Renal pelvis (tissue), 4 donors: ENCODE measurements around the gene PDK2. TPM values are rescaled to one million over a fixed set of nuclear protein-coding genes. Genes with fewer than 3 reads are reported as not detected.
A peak's percentile ranks its signal among the peaks of the same experiment; 100 is the strongest.

Source experiments
- DNase-seq: peaks from one replicate; pipeline ENCODE4 v3.0.0-alpha.2; 2013
- polyA plus RNA-seq, 3 donors: library from polyadenylated mRNA; unstranded; fragments of 120-200 nt; gene quantifications; one replicate each; pipeline ENCODE4 v1.2.1, GENCODE V29; 2013; ENCODE audit not compliant: insufficient read length in 3 of 3

The PDK2 gene
- polyA plus RNA-seq, 3 donors: 125 to 135 (median 129) TPM

DNA sequence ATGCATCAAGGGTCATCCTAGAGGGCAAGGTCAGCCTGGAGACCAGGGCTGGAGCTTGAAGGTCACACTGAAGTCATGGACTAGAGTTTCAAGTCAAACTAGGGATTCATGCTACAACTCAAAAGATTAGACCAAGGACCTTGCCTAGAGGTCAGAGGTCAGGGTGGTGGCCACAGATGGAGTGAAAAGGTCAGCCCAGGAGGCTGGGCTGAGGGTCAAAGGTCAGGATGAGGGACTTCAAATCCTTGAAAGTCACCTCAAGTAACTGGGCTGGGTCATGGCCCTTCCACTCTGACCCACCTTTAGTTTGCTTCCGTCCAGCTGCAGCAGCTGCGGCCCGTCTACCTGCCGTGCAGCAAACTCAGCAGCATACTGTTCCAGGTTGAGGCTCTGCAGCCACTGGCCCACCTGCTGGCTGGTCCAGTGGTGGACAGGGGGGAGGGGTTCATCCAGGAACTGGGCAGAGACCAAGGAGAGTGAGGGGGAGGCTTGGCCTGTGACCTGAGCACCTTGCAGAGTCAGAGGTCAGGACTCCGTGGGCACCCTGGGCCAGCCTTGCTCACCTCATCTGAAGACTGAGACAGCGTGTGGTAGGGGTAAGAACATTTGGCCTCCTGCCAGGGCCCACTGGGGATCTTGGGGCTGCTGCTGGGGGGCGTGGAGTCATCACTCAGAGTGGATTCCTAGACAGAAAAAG, 18.6 kb downstream of the PDK2 start:
- DNase-seq: no peak

DNA sequence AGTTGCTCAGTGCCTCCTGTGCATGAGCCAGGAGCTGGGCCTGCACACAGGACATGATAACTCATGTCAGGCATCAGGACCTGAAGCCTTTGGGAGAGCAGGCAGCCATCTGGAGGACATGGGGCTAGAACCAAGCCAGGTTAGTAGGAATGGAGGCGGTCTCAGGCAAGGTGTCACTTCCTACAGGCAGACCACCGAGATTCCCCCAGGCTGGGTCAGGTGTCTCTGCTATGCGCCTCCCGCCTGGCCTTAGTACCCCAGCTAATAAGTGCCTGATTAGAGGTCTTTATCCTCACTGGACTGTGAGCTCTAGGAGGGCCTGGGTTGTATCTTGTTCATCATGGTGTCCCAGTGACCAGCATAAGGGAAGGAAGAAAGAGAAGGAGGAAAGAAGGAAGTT, 19.2 kb downstream of the PDK2 start:
- DNase-seq: no peak

DNA sequence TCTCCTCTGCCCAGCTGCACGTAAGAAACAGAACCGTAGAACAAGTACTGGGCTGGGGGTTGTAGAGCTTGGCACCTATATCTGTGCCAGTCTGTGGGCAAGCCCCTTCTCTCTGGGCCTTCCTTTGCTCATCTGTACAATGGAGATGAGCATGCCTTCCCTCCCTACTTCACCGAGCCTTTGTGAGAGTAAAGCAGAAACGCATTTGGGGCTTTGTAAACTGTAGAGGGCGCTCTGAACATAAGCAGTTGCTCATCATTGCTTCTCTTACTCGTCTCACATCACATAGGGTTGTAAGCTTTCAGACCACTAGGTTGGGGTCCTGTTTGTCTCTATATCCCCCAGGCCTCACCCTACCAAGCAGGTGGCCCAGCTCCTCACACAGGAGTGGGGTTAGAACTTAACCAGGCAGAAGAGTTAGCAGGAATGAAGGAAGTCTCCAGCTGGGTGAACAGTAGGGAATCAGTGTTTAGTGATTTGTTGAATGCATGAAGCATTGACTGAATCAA, 19.8 kb downstream of the PDK2 start:
- no peak for DNase-seq

DNA sequence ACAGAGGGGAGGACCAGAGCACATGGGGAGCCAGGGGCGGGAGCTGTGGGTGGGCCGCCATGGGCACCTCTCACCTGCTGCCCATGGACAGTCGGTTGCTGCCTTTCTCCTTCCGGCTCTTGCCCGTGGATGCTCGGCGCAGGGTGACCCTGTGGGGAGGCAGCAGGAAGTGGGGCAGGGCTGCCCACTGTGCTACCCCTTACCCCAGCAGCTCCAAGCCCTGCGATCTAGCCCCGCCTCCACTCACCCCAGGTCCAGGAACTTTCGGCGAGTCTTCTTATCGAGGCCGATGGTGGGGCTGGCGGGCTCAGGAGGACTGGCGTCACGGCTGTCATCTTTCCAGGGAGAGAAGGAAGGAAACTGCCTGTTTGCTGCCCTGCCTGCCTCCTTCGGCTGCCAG, 20.6 kb downstream of the PDK2 start:
- no peak for DNase-seq

DNA sequence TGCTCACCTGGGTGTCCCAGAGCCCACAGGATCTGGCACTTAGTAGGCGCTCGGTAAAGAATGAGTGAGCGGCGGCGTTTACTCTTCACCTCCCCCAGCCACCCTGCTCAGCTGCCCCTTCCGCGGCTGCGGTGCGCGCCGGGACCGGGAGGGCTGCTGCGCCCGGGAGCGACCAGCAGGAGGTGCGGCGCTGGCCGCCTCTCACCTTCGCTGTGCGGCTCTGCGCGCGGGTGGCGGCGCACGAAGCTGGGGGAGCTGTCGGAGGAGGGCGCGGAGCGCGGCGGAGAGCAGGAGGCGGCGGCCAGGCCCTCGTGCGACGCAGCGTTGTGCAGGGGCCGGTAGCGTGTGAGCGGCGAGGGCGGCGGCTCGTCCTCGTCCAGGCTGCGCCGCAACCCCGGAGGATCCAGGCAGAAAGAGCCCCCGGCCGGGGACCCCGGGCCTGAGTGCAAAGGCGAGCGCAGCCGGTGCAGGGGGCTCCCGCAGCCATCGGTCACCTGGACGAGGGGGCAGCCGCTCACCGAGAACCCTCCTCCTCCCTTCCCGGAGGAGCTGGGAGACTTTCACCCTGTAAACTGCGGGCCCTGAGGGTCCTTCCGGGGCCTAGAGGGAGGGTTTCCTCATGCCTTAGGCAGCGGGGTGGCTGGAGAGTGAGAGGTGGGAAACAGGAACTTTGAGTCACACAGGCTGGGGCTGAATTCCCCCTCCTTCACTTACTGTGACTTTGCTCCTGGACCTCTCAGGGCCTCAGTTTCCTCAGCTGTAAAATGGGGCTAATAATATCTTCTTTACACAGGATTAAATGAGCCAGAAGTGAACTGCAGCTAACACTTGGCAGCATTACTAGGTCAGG, 22.3 kb downstream of the PDK2 start:
- peak; percentile 72 for DNase-seq

DNA sequence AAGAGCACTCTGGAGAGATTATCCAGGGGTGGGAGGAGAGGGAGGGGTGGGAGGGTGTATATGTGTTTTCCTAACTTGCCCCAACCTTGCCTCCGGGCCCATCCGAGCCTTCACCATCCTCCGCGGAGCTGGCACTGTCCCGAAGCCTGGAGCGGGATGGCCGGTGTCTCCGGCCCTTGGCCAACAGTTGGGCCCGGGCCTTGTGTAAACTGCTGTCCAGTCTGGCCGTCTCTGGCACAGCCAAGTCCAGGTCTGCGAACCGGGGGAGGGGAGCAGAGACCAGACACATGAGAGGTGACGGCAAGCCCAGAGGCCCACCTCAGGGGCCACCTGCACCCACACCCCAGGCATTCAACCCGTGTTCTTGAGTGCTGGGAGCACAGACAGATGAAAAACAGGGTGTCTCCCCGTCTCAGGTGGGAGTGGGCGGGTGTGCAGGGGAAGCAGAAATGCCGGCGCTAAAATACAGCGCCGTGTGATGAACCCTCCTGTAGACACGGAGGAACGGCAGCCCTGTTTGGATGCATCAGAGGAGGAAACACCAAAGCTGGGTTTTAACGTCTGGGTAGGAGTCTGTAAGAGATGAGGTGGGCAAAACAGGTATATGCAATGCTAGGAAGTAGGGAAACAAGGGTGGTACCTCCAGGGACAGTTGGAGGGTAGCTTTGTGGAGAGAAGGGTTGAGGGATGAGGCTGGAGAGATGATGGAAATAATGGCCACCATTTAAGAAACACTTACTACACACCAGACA, 23.1 kb downstream of the PDK2 start:
- no peak for DNase-seq

DNA sequence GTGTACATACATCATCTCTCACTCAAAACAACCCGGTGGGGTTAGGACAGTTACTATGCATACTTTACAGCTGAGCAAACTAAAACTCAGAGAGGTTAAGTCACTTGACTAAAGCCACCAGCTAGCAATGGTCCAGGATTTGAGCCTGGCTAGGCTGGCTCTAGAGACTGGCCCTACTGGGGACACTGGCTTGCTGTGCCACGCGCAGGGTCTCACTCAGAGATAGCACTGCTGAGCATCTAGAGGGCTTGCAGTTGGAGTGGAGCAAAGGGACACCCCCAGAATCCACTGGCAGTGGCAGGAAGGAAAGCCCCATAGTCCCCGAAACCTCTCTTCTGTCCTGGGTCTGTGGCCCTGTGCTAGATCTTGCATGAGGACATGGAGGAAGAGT, 23.7 kb downstream of the PDK2 start:
- no peak for DNase-seq

DNA sequence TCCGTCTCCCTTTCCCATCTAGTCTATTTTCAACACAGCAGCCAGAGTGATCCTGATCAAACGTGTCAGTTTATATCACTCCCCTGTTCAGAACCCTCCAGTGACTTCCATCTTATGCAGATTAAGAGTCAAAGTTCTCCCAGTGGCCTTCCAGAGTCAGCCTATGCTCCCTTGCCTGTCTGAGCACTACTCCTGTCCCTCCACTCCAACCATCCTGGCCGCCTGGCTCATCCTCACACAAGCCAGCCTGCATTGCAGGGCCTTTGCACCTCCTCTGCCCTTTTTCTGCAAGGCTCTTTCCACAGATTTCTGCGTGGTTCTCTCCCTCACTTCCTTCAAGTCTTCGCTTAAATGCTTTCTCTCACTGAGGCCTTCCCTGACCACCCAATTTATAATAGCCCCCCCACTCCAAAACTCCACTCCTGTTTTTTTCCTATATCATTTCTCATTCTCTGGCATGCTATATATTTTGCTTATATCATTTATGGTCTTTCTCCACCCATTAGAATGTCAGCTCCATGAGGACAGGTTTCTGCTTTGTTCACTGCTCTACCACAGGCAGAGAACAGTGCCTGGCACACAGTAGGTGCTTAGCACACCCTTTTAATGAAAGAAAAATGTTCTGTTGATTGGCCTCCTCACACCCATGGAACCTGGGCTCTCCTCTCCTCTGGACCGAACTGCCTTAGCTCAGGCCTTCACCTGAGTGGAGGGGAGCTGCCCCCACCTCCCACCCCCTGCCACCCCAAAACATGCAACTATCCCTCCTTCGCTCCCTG, 25.5 kb downstream of the PDK2 start:
- DNase-seq: no peak

DNA sequence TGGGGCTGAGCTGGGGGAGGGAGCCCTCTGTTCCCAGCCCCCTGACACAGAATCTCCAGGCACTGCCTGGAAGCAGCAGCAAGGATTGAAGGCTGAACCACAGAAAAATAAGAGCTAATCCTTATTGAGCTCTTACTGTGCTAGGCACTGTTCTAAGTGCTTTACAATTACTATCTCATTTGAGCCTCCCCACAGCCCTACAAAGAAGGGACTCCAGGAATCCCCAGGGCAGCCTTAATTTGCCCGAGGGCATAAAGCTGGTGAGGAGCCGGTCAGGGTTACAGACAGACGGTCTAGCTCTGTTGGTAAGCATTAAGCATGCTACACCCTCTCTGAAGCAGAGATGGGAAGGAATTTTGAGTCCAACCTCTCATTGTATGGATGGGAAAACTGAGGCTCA, 27.8 kb downstream of the PDK2 start:
- DNase-seq: no peak

DNA sequence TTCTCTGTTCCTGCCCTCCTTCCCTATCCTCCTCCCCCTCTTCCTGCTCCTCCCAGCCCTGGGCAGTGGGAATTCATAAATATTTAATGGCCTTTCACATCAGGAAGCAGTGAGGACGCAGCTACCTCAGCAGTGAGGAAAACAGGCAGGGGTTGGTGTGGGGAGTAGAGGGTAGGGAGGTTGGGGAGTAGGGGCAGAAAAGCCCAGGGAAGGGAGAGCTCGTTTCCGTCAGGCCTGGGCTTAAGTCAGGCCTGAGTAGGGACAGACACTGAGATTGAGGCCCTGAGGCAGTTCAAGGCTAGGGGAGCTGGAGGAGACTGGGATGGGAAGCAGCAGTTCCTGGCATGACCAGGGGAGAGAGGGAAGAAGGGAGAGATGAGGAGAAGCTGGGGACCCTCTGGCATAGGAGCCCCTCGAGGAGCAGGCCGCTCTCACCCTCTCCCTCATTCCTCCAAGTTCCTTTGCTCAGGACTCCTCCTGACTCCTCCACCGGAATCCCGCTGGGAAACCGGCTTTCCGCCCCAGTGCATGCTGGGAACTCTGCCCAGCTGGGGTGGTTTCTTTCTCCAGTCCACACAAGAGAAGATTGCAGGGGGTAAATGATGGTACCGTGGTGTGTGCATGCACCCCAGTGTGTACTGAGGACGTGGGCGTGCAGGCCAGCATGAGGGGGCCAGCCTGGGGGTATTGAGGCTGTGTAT, 28.6 kb downstream of the PDK2 start:
- DNase-seq: no peak

DNA sequence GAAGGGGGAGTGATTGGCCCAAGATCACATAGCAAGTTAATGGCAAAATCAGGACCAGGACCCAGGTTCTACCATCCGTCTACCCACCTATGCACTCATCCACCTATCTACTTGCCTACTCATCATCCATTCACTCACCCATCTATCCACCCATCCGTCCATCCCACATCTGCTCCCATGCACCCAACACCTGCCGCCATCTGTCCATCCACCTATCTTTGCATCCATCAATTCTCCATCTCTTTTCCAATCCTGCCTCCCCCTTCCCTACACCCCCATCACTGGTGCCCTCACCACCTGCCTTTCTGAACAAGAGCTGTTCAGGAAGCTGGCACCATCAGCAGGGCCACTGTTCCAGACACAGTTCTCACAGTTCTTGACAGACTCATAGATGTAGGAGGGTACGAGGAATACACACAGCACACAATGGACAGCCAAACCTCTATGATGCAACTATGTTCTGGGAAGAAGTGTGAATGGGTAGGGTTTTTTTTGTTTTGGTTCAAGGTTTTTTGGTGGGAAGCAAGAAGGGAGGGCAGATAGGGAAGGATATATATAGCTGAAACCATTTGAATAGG, 30.4 kb downstream of the PDK2 start:
- DNase-seq: no peak

DNA sequence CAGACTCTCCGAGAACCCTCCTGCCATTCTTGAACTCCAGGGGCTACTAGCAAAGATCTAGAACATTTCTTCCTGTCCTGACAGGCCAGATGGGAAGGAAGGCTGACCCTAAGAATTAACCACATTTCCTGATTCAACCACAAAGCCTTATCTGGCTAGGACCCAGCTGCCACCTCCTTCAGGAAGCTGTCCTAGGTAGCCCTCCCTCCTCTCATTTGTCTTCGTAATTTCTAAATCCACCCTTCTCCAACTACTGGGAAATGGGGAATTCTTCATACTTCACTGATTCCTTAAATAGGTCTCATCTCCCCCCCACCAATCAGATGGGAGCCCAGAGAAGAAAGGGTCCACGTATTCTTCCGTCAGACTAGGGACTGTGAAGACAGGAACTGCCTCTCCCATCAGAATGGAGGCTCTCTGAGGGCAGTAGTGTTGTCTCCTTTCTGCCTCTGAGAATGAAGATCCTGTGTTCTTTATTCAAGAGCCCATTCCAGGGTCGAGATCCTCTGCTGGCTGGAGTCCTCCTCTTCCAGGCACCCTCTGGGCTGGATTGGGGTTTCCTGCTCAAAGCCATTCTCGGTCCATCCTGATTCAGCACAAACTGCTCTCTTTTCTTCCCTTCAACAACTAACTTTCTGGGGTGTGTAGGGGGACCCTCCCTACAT, 32.7 kb downstream of the PDK2 start:
- DNase-seq: no peak

DNA sequence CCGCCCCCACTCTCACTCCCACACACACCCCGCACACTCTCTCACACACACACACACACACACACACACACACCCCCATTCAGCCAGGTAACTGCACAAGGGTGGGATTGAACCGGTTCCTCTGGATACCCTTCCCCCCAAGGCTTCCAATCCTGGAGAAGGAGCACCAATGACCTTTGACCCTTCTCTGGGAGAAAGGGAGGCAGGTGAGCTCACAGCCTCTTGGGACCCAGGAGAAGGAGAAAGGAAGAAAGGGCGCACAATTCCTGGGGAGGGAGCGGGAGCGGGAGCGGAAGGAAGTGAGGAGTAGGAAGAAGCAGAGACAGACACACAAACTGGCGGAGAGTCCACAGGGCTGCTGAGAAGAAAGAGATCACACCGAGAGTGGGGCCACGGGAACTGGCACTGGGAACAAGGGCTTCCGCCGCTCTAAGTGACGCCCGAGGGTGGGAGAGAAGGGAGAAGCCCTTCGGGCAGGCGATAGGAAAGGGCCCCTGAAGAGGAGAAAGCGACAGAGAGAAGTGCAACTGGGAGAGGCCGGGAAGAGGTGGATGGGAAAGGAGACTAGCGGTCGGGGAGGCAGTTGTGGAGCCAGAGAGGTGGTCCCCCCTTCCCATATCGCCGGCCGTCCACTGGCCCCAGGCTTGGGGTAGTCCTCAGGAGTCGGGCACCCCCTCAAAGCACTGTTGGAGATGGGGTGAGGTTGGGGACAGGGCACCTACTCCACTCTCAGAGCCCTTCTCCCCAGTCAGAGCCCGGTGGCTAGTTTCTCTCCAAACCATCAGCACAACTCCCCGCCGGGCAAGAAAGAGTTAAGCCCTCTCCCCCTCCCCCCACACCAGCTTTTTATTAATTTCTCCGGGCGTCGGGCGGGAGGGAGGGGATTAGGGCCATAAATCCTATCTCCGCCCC, 33.5 kb downstream of the PDK2 start:
- DNase-seq: no peak

DNA sequence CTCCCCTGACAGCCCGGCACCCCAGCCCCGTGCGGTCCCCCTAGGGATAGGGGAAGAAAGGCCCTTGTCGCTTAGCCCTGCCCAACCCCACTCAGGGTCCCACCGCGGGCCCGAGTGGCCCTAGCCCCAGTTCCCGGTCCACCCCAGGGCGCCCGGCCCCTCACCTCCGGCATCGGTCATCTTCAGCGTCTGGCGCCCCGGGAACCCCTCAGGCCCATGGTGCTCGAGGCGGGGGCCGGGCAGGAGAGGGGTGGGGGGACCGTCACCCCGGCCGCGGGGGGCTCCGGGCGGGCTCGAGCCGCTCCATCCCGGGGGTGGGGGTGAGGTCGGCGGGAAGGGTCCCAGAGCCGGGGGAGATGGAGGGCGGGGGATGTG, 34.2 kb downstream of the PDK2 start:
- no peak for DNase-seq

DNA sequence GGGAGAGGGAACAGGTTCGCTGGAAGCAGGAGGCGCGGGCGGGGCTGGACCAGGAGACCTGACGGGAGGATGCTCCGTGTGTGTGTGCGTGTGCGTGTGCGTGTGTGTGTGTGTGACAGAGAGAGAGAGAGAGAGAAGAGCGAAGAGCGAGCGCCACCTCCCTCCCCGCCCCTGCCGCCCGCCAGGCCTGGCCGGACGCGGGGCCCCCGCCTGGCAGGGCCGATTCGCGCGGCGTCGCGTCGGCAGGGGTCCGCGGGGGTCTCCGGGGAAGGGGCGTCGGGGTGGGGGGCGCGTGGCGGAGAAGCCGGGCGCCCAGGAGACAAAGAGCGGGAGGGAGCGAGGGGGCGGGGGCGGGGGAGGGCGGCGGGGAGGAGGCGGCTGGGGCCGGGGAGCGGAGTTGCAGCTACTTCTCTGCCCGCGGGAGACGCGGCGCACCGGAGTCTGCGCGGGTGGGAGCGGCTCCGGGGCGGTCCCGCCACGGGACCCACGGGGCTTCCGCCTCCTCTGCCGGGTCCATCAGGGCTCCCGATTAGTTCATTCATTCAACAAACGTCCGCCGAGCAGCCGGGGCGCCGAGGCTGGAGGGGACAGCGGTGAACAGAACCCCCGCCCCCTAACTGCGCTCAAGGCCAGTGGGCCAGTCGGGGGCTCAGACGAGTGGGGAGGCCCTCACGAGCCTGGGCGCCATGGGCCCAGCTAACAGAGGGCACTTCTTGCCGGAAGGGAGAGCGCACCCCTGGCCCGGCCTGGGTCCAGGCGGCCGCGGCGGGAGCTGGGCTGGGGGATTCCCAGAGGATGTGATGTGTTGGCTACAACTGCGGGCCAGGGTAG, 34.8 kb downstream of the PDK2 start, which contains the start of gene SAMD14:
Gene SAMD14 (minus strand): TSS at position 433 of the 831 bp plus-strand sequence. CDS start 5,201 bp downstream, outside the sequence.
- no peak for DNase-seq

DNA sequence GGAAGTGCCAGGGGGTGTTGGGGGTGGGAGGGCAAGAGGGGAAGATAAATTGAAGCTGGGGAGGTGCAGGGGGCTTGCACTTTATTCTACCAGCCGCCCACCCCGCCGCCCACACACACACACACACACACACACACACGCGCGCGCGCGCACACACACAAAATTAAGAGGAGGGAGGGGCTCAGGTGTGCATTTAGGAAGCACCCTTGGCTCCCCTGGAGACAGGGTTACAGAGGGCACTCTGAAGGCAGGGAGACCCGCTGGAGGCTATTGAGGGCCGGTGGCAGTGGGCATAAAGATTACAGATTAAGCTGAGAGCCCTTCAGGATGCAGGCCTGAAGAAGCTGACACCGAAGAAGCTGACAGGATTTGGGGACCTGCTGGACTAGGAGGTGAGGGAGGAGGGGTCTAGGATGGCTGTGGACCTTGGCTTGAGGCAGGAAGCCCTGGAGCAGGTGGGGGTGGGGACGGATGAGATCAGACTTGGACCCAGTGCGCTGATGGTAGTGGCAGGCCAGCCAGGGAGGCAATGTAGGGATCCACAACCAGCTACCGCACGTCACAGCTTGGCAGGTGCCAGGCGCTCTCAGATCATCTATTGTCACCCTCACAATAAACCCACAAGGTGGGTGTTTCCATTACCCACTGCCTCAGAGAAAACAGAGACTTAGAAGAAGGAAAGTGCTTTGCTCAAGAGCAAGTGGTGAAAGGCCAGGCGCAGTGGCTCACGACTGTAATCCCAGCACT, 35.6 kb downstream of the PDK2 start:
- no peak for DNase-seq

DNA sequence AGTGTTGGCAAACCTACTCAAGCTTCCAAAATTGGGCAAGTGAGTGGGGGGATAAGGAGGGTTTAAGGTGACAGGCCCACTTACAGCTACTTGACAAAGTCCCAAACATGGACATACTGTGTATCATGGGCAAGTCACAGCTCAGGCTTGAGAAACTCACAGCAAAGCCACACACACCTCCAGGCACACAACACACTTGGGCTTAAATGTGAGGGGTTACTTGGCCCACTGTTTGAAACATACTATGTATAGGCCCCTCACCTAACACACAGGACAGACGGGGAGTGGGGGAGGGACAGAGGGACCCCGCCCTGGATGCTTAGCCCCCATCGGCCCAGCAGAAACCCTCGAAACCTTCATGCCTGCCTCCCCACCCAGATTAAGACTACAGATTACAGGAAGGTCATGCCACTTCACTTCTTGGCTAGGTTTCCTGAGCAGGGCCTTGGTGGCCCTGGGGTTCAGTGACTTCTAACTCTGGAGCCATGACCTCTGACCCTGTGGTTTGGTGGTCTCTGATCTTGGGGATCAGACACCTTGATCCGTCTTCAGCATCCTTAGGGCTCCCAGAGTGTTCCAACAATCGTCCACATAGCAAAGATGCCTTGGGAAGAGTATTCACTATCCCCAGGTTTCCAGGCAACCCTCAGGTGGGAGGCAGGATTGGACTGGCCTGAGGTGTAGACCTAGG, 37.1 kb downstream of the PDK2 start:
- DNase-seq: no peak
